ENCODE measurements around the gene CREB1.

The CREB1 gene

GRCh38 chr2:207589143-207589542 is 59.4 kb downstream of the CREB1 start:
- no peak overlapping the region for H3K27ac ChIP-seq (ENCODE audit: low read length)
- H3K27me3 ChIP-seq (ENCODE audit: control insufficient read depth in 1 of 2, insufficient read depth in 2 of 2, low read length in 2 of 2) = no peaks in the 10 kb centered on the region
- no peak overlapping the region for H3K4me3 ChIP-seq (ENCODE audit: low read length in 2 of 2)
- no peak overlapping the region for H3K9ac ChIP-seq (ENCODE audit: low read length in 2 of 2)
- no peaks in the 10 kb centered on the region for H3K9me3 ChIP-seq (ENCODE audit: control insufficient read depth in 2 of 2, low read length in 2 of 2)
- no peaks in the 10 kb centered on the region for H3K4me1 ChIP-seq (ENCODE audit: control insufficient read depth, insufficient read depth, low read length)
- H3K36me3 ChIP-seq (ENCODE audit: control insufficient read depth in 2 of 2, insufficient read depth in 2 of 2, low read length in 2 of 2) = peaks cover 11% of the 10 kb centered on the region in 2 donors

- no peak overlapping the region for H3K9ac ChIP-seq (ENCODE audit: low read length in 2 of 2)
- H3K4me1 ChIP-seq (ENCODE audit: control insufficient read depth, insufficient read depth, low read length) = no peaks in the 10 kb centered on the region
- H3K27me3 ChIP-seq (ENCODE audit: control insufficient read depth in 1 of 2, insufficient read depth in 2 of 2, low read length in 2 of 2) = no peaks in the 10 kb centered on the region
- no peak overlapping the region for H3K4me3 ChIP-seq (ENCODE audit: low read length in 2 of 2)
- H3K27ac ChIP-seq (ENCODE audit: low read length) = no peak overlapping the region
- H3K36me3 ChIP-seq (ENCODE audit: control insufficient read depth in 2 of 2, insufficient read depth in 2 of 2, low read length in 2 of 2) = peaks cover 9 to 13% of the 10 kb centered on the region in 2 donors
- H3K9me3 ChIP-seq (ENCODE audit: control insufficient read depth in 2 of 2, low read length in 2 of 2) = no peaks in the 10 kb centered on the region
Measured at GRCh38 chr2:207593277-207593676, 63.5 kb downstream of the CREB1 start.

GRCh38 chr2:207594264-207594663 is 64.5 kb downstream of the CREB1 start:
- Histone ChIP-seq H3K4me3 (ENCODE audit: low read length in 2 of 2) (no peak overlapping the region), H3K9ac (ENCODE audit: low read length in 2 of 2) (no peak overlapping the region), H3K36me3 (ENCODE audit: control insufficient read depth in 2 of 2, insufficient read depth in 2 of 2, low read length in 2 of 2) (peaks cover 9% of the 10 kb centered on the region in 2 donors), H3K9me3 (ENCODE audit: control insufficient read depth in 2 of 2, low read length in 2 of 2) (no peaks in the 10 kb centered on the region), H3K27me3 (ENCODE audit: control insufficient read depth in 1 of 2, insufficient read depth in 2 of 2, low read length in 2 of 2) (no peaks in the 10 kb centered on the region), H3K27ac (ENCODE audit: low read length) (no peak overlapping the region), H3K4me1 (ENCODE audit: control insufficient read depth, insufficient read depth, low read length) (no peaks in the 10 kb centered on the region)

DNA sequence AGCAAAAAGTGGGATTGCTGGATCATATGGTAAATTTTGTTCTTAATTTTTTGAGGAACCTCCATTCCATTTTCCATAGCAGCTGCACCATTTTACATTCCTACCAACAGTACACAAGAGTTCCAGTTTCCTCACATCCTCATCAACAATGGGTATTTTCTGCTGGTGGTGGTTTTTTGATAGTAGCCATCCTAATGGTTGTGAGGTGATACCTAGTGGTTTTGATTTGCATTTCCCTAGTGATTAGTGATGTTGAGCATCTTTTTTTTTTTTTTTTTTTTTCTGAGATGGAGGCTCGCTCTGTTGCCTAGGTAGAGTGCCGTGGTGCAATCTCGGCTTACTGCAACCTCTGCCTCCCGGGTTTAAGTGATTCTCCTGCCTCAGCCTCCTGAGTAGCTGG is 65.0 kb downstream of the CREB1 start:
- Histone ChIP-seq H3K36me3 (ENCODE audit: control insufficient read depth in 2 of 2, insufficient read depth in 2 of 2, low read length in 2 of 2) (peaks cover 9% of the 10 kb centered on the region in 2 donors), H3K27me3 (ENCODE audit: control insufficient read depth in 1 of 2, insufficient read depth in 2 of 2, low read length in 2 of 2) (no peaks in the 10 kb centered on the region), H3K4me1 (ENCODE audit: control insufficient read depth, insufficient read depth, low read length) (no peaks in the 10 kb centered on the region), H3K4me3 (ENCODE audit: low read length in 2 of 2) (no peak overlapping the region), H3K27ac (ENCODE audit: low read length) (no peak overlapping the region), H3K9me3 (ENCODE audit: control insufficient read depth in 2 of 2, low read length in 2 of 2) (no peaks in the 10 kb centered on the region), H3K9ac (ENCODE audit: low read length in 2 of 2) (no peak overlapping the region)

DNA sequence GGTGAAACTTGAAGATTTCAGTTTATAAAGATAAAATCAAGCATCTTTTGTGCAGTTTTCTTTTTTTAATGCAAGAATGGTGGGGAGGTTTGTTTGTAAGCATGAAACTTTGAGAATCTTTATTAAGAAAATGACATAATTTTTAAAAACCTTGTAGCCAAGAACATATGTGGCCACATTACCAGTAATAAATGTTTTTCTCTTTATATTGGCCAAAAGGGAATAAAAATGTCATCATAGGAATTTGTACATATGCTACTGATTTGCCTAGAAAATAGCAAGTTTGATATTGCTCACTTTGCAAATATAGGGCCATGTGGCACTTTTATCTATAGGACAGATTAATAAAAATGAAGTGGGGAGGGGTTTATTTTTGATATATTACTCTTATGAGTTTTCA is 69.9 kb downstream of the CREB1 start:
- no peak overlapping the region for H3K27ac ChIP-seq (ENCODE audit: low read length)
- peaks cover 4 to 9% of the 10 kb centered on the region in 2 donors for H3K36me3 ChIP-seq (ENCODE audit: control insufficient read depth in 2 of 2, insufficient read depth in 2 of 2, low read length in 2 of 2)
- no peak overlapping the region for H3K4me3 ChIP-seq (ENCODE audit: low read length in 2 of 2)
- no peaks in the 10 kb centered on the region for H3K9me3 ChIP-seq (ENCODE audit: control insufficient read depth in 2 of 2, low read length in 2 of 2)
- no peaks in the 10 kb centered on the region for H3K27me3 ChIP-seq (ENCODE audit: control insufficient read depth in 1 of 2, insufficient read depth in 2 of 2, low read length in 2 of 2)
- H3K9ac ChIP-seq (ENCODE audit: low read length in 2 of 2) = no peak overlapping the region
- no peaks in the 10 kb centered on the region for H3K4me1 ChIP-seq (ENCODE audit: control insufficient read depth, insufficient read depth, low read length)

- Histone ChIP-seq H3K4me3 (ENCODE audit: low read length in 2 of 2) (no peak overlapping the region), H3K36me3 (ENCODE audit: control insufficient read depth in 2 of 2, insufficient read depth in 2 of 2, low read length in 2 of 2) (peaks cover 3 to 9% of the 10 kb centered on the region in 2 donors), H3K9me3 (ENCODE audit: control insufficient read depth in 2 of 2, low read length in 2 of 2) (no peaks in the 10 kb centered on the region), H3K27ac (ENCODE audit: low read length) (no peak overlapping the region), H3K4me1 (ENCODE audit: control insufficient read depth, insufficient read depth, low read length) (no peaks in the 10 kb centered on the region), H3K27me3 (ENCODE audit: control insufficient read depth in 1 of 2, insufficient read depth in 2 of 2, low read length in 2 of 2) (no peaks in the 10 kb centered on the region), H3K9ac (ENCODE audit: low read length in 2 of 2) (no peak overlapping the region)
Measured at GRCh38 chr2:207600231-207600630, 70.5 kb downstream of the CREB1 start.

DNA sequence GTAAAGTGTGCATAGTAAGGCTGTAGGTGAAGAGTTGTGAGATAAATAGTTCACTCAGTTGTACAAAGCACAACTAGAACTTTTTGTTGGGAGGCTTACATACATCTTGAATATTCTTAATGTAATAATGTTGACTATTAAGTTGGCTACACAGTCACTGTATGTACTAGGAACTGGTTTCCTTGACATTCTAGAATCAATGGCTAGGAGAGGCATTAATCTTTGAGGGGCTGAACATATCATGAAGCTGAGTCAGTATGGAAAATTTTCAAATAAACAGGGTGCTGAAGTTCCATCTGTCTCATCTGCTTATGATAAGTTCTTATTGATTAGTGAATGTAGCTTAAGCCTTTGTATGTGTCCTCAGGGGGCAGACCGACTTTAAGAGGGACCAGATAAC is 72.0 kb downstream of the CREB1 start:
- H3K9me3 ChIP-seq (ENCODE audit: control insufficient read depth in 2 of 2, low read length in 2 of 2) = no peaks in the 10 kb centered on the region
- H3K27me3 ChIP-seq (ENCODE audit: control insufficient read depth in 1 of 2, insufficient read depth in 2 of 2, low read length in 2 of 2) = no peaks in the 10 kb centered on the region
- H3K4me1 ChIP-seq (ENCODE audit: control insufficient read depth, insufficient read depth, low read length) = no peaks in the 10 kb centered on the region
- H3K27ac ChIP-seq (ENCODE audit: low read length) = no peak overlapping the region
- peaks cover 3 to 5% of the 10 kb centered on the region in 2 donors for H3K36me3 ChIP-seq (ENCODE audit: control insufficient read depth in 2 of 2, insufficient read depth in 2 of 2, low read length in 2 of 2)
- no peak overlapping the region for H3K9ac ChIP-seq (ENCODE audit: low read length in 2 of 2)
- H3K4me3 ChIP-seq (ENCODE audit: low read length in 2 of 2) = no peak overlapping the region

- Histone ChIP-seq H3K27me3 (ENCODE audit: control insufficient read depth in 1 of 2, insufficient read depth in 2 of 2, low read length in 2 of 2) (no peaks in the 10 kb centered on the region), H3K36me3 (ENCODE audit: control insufficient read depth in 2 of 2, insufficient read depth in 2 of 2, low read length in 2 of 2) (peaks cover 0 to 3% of the 10 kb centered on the region in 2 donors), H3K9ac (ENCODE audit: low read length in 2 of 2) (no peak overlapping the region), H3K9me3 (ENCODE audit: control insufficient read depth in 2 of 2, low read length in 2 of 2) (no peaks in the 10 kb centered on the region), H3K4me3 (ENCODE audit: low read length in 2 of 2) (no peak overlapping the region), H3K4me1 (ENCODE audit: control insufficient read depth, insufficient read depth, low read length) (no peaks in the 10 kb centered on the region), H3K27ac (ENCODE audit: low read length) (no peak overlapping the region)
Measured at GRCh38 chr2:207603486-207603885, 73.7 kb downstream of the CREB1 start.

- peaks cover 0 to 3% of the 10 kb centered on the region in 2 donors for H3K36me3 ChIP-seq (ENCODE audit: control insufficient read depth in 2 of 2, insufficient read depth in 2 of 2, low read length in 2 of 2)
- H3K9ac ChIP-seq (ENCODE audit: low read length in 2 of 2) = no peak overlapping the region
- no peaks in the 10 kb centered on the region for H3K9me3 ChIP-seq (ENCODE audit: control insufficient read depth in 2 of 2, low read length in 2 of 2)
- no peaks in the 10 kb centered on the region for H3K4me1 ChIP-seq (ENCODE audit: control insufficient read depth, insufficient read depth, low read length)
- no peak overlapping the region for H3K4me3 ChIP-seq (ENCODE audit: low read length in 2 of 2)
- H3K27me3 ChIP-seq (ENCODE audit: control insufficient read depth in 1 of 2, insufficient read depth in 2 of 2, low read length in 2 of 2) = no peaks in the 10 kb centered on the region
- H3K27ac ChIP-seq (ENCODE audit: low read length) = no peak overlapping the region
Measured at GRCh38 chr2:207606399-207606798, 76.6 kb downstream of the CREB1 start.

DNA sequence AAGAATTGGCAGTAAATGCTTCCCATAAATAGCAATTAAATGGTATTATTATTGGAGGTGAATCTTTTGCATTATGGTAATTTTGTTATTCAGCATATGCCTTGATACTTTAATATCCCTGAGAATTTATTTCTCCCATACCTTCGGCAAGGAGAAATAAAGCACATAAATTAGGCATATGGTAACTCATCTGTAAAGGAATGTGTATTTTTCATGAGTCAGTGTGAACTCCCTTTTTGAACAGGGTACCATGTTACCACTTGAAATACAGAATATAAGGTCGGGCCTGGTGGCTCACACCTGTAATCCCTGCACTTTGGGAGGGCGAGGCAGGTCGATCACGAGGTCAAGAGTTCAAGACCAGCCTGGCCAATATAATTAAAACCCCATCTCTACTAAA is 77.1 kb downstream of the CREB1 start:
- Histone ChIP-seq H3K9me3 (ENCODE audit: control insufficient read depth in 2 of 2, low read length in 2 of 2) (no peaks in the 10 kb centered on the region), H3K36me3 (ENCODE audit: control insufficient read depth in 2 of 2, insufficient read depth in 2 of 2, low read length in 2 of 2) (peaks cover 0 to 3% of the 10 kb centered on the region in 2 donors), H3K4me3 (ENCODE audit: low read length in 2 of 2) (no peak overlapping the region), H3K4me1 (ENCODE audit: control insufficient read depth, insufficient read depth, low read length) (no peaks in the 10 kb centered on the region), H3K27ac (ENCODE audit: low read length) (no peak overlapping the region), H3K27me3 (ENCODE audit: control insufficient read depth in 1 of 2, insufficient read depth in 2 of 2, low read length in 2 of 2) (no peaks in the 10 kb centered on the region), H3K9ac (ENCODE audit: low read length in 2 of 2) (no peak overlapping the region)

- no peaks in the 10 kb centered on the region for H3K27me3 ChIP-seq (ENCODE audit: control insufficient read depth in 1 of 2, insufficient read depth in 2 of 2, low read length in 2 of 2)
- no peaks in the 10 kb centered on the region for H3K9me3 ChIP-seq (ENCODE audit: control insufficient read depth in 2 of 2, low read length in 2 of 2)
- no peaks in the 10 kb centered on the region for H3K4me1 ChIP-seq (ENCODE audit: control insufficient read depth, insufficient read depth, low read length)
- H3K36me3 ChIP-seq (ENCODE audit: control insufficient read depth in 2 of 2, insufficient read depth in 2 of 2, low read length in 2 of 2) = peaks cover 0 to 2% of the 10 kb centered on the region in 2 donors
- no peak overlapping the region for H3K9ac ChIP-seq (ENCODE audit: low read length in 2 of 2)
- H3K4me3 ChIP-seq (ENCODE audit: low read length in 2 of 2) = no peak overlapping the region
- no peak overlapping the region for H3K27ac ChIP-seq (ENCODE audit: low read length)
Measured at GRCh38 chr2:207612714-207613113, 83.0 kb downstream of the CREB1 start.
